Esophagus muscularis mucosa (tissue), 4 donors: Measurements from ENCODE around the gene RNF180. TPM values are rescaled to one million over a fixed set of nuclear protein-coding genes. Genes with fewer than 3 reads are reported as not detected.
"Not testable (repeated sequence)": the region's sequence is repeated elsewhere in the genome, so short reads cannot be mapped to it uniquely, and the experiment has no call there.

Experiments used
- DNase-seq: peaks from one replicate; pipeline ENCODE4 v3.0.0-alpha.2; 2017; ENCODE audit errors: extremely low spot score
- H3K27ac ChIP-seq, 4 donors: fragments of 200-600 bp; sonication (generic); replicated peaks in 1 of 4; 1 replicate in 3 of 4; 2 replicates in 1 of 4; pipeline ENCODE4 v1.5.1; 2016 to 2019; ENCODE audit warnings: mild to moderate bottlenecking in 1 of 4
- H3K27me3 ChIP-seq, 4 donors: fragments of 200-600 bp; sonication (generic); one replicate each; pipeline versions ENCODE4 v1.5.1 to v1.6.0; 2016 to 2019
- H3K36me3 ChIP-seq, 4 donors: fragments of 200-600 bp; sonication (generic); one replicate each; pipeline ENCODE4 v1.5.1; 2016 to 2019
- H3K4me1 ChIP-seq, 4 donors: fragments of 200-600 bp; sonication (generic); one replicate each; pipeline ENCODE4 v1.5.1; 2016 to 2019
- H3K4me3 ChIP-seq, 4 donors: fragments of 200-600 bp; sonication (generic); 1 replicate in 2 of 4; 2 replicates in 2 of 4; pipeline ENCODE4 v1.5.1; 2016 to 2019; ENCODE audit warnings: mild to moderate bottlenecking in 4 of 4, moderate library complexity in 1 of 4
- H3K9me3 ChIP-seq, 4 donors: fragments of 200-600 bp; sonication (generic); 1 replicate in 3 of 4; 2 replicates in 1 of 4; pipeline ENCODE4 v1.5.1; 2016 to 2019
- CTCF ChIP-seq, 3 experiments: fragments of 200-600 bp in 2 of 3; fragments of 450-650 bp in 1 of 3; sonication (generic) in 2 of 3; IDR thresholded peaks; one replicate each; pipeline ENCODE4 v1.5.1; 2017 to 2019; ENCODE audit warnings: antibody characterized with exemption in 3 of 3, mild to moderate bottlenecking in 2 of 3, moderate library complexity in 1 of 3
- EP300 ChIP-seq: sonication (generic); formaldehyde crosslinking; IDR thresholded peaks from one replicate; pipeline ENCODE4 v1.6.1; 2017; ENCODE audit warnings: antibody characterized with exemption
- POLR2A ChIP-seq: fragments of 450-650 bp; IDR thresholded peaks from one replicate; pipeline ENCODE4 v1.6.1; 2017; ENCODE audit warnings: antibody characterized with exemption, moderate library complexity, mild to moderate bottlenecking, low read depth
- POLR2AphosphoS5 ChIP-seq, 2 donors: sonication (generic); formaldehyde crosslinking; IDR thresholded peaks; one replicate each; pipeline ENCODE4 v1.6.1; 2017; ENCODE audit warnings: antibody characterized with exemption in 2 of 2
- WGBS: methylation state at CpG from one replicate; pipeline ENCODE4 v1.1.5; 2018; 5-methylcytosine and 5-hydroxymethylcytosine counted together
- intact Hi-C: fragments of 100-400 bp; cut with DNase I; formaldehyde crosslinking; loops from one replicate; pipeline ENCODE4 v1.15.1; 2023
- total RNA-seq, 4 donors: library from RNA; depleted of rRNA; stranded (reverse); fragments of >200 nt; gene quantifications; one replicate each; pipeline versions ENCODE4 v1.1.0 to v1.2.1, GENCODE V29; 2016

Gene RNF180
- total RNA-seq, 4 donors from 2014 or later: 17.9 to 22.4 (median 21.0) TPM

- Histone ChIP-seq H3K9me3 (no peaks in the 10 kb centered on the region), H3K27me3 (no peaks in the 10 kb centered on the region), H3K27ac (no peak overlapping the region), H3K36me3 (peaks cover 5 to 16% (median 11%) of the 10 kb centered on the region in 4 donors), H3K4me3 (no peak overlapping the region), H3K4me1 (no peaks in the 10 kb centered on the region)
- intact Hi-C loops: no loop called here
- DNase-seq: no peak
- TF ChIP-seq CTCF (IDR thresholded peaks at IDR 0.05) (no peak), EP300 (no peak), POLR2AphosphoS5 (IDR thresholded peaks at IDR 0.05) (no peak), POLR2A (no peak)
- WGBS: 94% methylated on average over 1 of the region's 1 CpG
These were observed 56.3 kb downstream of the RNF180 start for GRCh38 chr5:64221911-64222310.

GRCh38 chr5:64225286-64225981 lies 59.8 kb downstream of the RNF180 start:
- intact Hi-C loops: loop anchor here (5.0 kb wide), 1 partner anchor 387 kb away; no protein-coding TSS in a partner anchor
- not testable (repeated sequence) for H3K9me3 ChIP-seq, H3K27ac ChIP-seq, DNase-seq, H3K4me3 ChIP-seq, H3K4me1 ChIP-seq, H3K27me3 ChIP-seq
- H3K36me3 ChIP-seq: peaks cover 5 to 16% (median 11%) of the 10 kb centered on the region in 4 donors
- 96% methylated on average over 33 of the region's 50 CpGs for WGBS

GRCh38 chr5:64227131-64227537 lies 61.5 kb downstream of the RNF180 start:
- H3K36me3 ChIP-seq: peaks cover 5 to 16% (median 11%) of the 10 kb centered on the region in 4 donors
- intact Hi-C loops: loop anchor here (5.0 kb wide), 1 partner anchor 385 kb away; no protein-coding TSS in a partner anchor
- 88% methylated on average over 4 of the region's 7 CpGs for WGBS
- not testable (repeated sequence) for H3K9me3 ChIP-seq, H3K4me1 ChIP-seq, H3K27me3 ChIP-seq, H3K27ac ChIP-seq, DNase-seq, H3K4me3 ChIP-seq

- Histone ChIP-seq H3K36me3 (peaks cover 5 to 13% (median 10%) of the 10 kb centered on the region in 4 donors), H3K4me3 (no peak overlapping the region), H3K27ac (no peak overlapping the region), H3K4me1 (no peaks in the 10 kb centered on the region), H3K9me3 (no peaks in the 10 kb centered on the region), H3K27me3 (no peaks in the 10 kb centered on the region)
- TF ChIP-seq POLR2A (no peak), POLR2AphosphoS5 (IDR thresholded peaks at IDR 0.05) (no peak), EP300 (no peak), CTCF (IDR thresholded peaks at IDR 0.05) (peak; percentile 36 to 68 (median 50))
- no peak for DNase-seq
- 4% methylated on average over 4 of the region's 4 CpGs for WGBS
- intact Hi-C loops: loop anchor here (5.0 kb wide), 1 partner anchor 383 kb away; no protein-coding TSS in a partner anchor
These were observed 63.6 kb downstream of the RNF180 start for GRCh38 chr5:64229163-64229774.

GRCh38 chr5:64260756-64261155 lies 95.1 kb downstream of the RNF180 start:
- Histone ChIP-seq H3K4me1 (no peaks in the 10 kb centered on the region), H3K27ac (no peak overlapping the region), H3K36me3 (no peaks in the 10 kb centered on the region), H3K9me3 (peaks cover 0 to 4% (median 0%) of the 10 kb centered on the region in 4 donors), H3K4me3 (no peak overlapping the region), H3K27me3 (no peaks in the 10 kb centered on the region)
- DNase-seq: no peak
- WGBS: 59% methylated on average over 1 of the region's 1 CpG
- no peak for TF ChIP-seq CTCF (IDR thresholded peaks at IDR 0.05)
- TF ChIP-seq POLR2A: no peak
- no peak for TF ChIP-seq EP300
- TF ChIP-seq POLR2AphosphoS5 (IDR thresholded peaks at IDR 0.05): no peak
- intact Hi-C loops: no loop called here
